HG03039 (cell line): Measurements from ENCODE around the gene GNPTAB.

Experiments
- ATAC-seq: cut with Tn5 transposase; IDR thresholded peaks from one replicate; pipeline ENCODE4 v1.9.1; 2021; ENCODE audit warnings: mild to moderate bottlenecking, moderate library complexity; ENCODE audit not compliant: unreplicated experiment

The GNPTAB gene

DNA sequence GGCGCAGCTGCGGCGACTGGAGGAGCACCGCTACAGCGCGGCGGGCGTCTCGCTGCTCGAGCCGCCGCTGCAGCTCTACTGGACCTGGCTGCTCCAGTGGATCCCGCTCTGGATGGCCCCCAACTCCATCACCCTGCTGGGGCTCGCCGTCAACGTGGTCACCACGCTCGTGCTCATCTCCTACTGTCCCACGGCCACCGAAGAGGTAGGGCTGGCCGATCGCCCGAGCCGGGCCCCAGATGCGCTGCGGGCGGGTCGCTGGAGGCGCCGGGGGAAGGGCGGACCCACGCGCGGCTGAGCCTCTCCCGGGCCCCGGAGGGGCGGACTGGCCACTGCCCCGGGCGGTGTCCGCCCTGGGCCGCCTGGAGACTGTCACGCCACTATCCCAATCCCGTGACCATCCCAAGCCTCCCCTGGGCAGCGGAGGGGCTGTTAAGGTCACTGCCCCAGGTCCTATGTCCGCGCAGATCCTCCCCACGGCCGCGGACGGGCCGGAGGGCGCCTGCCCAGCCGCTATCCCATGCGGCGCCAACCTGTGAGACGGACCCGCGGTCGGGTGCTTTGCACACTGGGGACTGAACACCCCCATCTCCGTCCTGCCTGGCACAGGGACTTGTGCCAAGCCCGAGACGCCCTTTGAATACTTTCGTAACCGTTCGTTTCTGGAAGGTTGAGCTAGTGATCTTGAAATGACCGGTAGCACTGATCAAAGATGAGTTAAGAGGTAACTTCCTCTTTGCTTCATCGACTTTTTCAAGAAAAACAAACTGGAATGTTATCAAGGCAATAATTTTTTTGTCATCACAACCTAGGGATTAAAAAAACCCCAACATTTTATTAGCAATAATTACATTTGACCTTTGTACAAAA lies 132.6 kb downstream of the GNPTAB start:
- ATAC-seq: peak; percentile 27

DNA sequence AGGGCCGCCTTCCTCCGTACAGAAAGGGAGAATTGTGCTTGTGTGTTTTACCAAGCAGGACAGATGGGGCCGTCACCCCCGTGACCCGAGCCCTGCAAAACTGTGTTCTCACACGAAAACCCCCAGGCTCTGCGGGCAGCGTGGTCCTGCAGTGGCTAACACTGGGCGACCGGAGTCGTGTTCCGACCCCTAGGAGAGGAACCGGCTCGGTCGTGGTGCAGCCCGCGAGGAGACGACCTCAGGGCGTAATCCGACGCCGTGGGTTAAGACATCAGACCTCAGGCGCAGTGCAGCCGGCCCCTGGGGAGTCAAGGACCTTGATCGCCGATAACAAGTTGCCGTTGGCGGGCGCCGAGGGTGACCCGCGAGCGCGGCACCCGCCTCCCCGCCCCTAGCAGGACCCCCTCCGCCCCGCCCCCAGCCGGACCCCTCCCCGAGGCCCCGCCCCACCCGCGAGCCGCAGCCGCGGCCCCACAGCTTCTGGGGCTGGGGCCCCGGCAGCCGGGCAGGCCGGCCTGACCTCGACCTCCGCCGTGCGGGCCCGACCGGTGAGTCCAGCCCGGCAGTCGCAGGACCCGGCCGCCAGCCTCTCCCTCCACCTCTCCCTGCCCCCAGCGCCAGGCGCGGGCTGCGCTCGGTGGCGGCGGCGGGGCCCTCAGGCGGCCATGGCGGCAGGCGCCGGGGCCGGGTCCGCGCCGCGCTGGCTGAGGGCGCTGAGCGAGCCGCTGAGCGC lies 133.4 kb downstream of the GNPTAB start, which contains the start of gene CHPT1:
Gene CHPT1, plus strand, starts transcription at position 444 of the 733 bp plus-strand sequence. Its CDS starts 222 bp downstream, at position 666.
- peak; percentile 61 for ATAC-seq

DNA sequence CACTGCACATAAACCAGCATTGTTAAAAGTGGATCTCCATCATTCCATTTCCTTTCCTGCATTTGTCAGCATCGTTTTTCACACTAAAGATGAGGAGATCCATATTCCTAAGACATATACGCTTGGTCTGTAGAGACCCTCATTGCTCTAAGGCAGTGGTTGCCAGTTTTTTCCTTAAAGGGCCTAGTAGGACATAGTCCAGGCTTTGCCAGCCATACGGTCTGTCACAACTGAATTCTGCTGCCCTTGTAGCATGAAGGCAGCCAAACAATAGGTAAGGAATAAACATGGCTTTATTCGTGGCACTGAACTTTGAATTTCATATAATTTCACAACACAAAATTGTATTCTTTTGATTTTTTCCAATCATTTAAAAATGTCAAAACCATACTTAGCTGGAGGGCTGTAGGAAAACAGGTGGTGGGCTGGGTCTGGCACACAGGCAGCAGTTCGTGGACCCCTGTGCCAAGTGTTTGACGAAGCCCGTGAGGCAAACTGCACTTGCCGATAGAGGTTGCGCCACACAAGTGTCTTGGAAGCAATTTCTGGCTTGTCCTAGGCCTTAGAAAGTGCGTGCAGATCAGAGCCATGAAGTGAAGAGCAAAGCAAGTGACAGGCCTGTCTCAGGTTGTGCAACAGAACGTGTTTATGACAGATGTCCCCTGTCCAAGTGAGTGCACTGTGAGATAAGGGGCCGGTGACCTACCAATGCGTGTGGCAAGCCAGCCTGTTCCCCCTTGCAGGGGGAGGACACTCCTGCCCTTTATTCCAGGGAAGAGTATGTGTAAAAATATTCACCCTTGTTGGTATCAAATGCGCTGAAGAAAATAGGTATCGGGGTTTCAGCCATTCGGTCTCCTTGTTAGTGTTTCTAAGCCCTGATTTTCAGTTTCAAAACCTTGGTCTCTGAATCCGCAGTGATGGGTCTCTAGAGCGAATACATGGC lies 134.2 kb downstream of the GNPTAB start:
- ATAC-seq: peak; percentile 27

DNA sequence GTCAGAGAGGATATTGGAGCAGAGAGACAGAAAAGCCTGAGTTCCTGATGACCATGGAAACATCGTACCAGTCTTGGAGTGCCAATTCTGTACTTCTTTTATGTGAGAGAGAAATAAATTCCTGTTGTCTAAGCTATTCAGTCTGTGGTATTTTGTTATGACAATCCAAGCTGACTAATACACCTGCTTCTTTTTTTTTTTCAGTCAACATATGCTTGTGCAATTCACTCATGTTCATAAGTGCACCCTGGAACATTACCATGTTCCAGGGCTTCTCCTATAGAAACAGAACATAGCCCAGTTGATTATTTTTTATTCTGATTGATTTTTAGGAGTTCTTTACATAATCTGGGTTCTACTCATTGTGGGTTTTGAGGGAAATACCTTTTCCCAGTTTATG lies 135.1 kb downstream of the GNPTAB start:
- no peak for ATAC-seq
